PC-9 (cell line): ENCODE measurements around the gene FAM114A1. TPM values are rescaled to one million over a fixed set of nuclear protein-coding genes. Genes with fewer than 3 reads are reported as not detected.

ENCODE experiments used
- BruUV-seq: library from RNA; stranded (reverse); fragments of 400-500 nt; replicated peaks from 2 replicates; lab custom pipeline; 2021; lab: Mats Ljungman, UMichigan
- CTCF ChIA-PET: fragments of 300-600 bp; sonication (Branson Sonifier 250); formaldehyde crosslinking; loops from one replicate; lab custom pipeline; 2022; ENCODE audit warnings: antibody characterized with exemption; lab: Charles Lee
- POLR2A ChIA-PET: fragments of 300-600 bp; sonication (Branson Sonifier 250); formaldehyde crosslinking; loops from one replicate; lab custom pipeline; 2022; ENCODE audit warnings: antibody characterized with exemption; ENCODE audit not compliant: unreplicated experiment; lab: Charles Lee
- DNase-seq, 2 experiments: peaks; one replicate each; pipeline versions ENCODE4 v3.0.0 to v3.0.0-alpha.2; 2015 to 2022; ENCODE audit warnings: mixed read lengths in 1 of 2
- H2AFZ ChIP-seq: fragments of 200-600 bp; sonication (generic); 2 replicates; pipeline ENCODE4 v1.8.1; 2017; ENCODE audit warnings: antibody characterized with exemption
- H3F3A ChIP-seq: fragments of 200-600 bp; sonication (generic); 2 replicates; pipeline ENCODE4 v1.8.1; 2017; ENCODE audit warnings: antibody characterized with exemption, mild to moderate bottlenecking, low read depth; ENCODE audit not compliant: insufficient read depth
- H3K27ac ChIP-seq: fragments of 200-600 bp; sonication (generic); 2 replicates; pipeline ENCODE4 v1.6.1; 2016; ENCODE audit warnings: mixed run types
- H3K27me3 ChIP-seq: fragments of 200-600 bp; sonication (generic); 2 replicates; pipeline ENCODE4 v1.6.1; 2016; ENCODE audit warnings: low read depth, mixed run types; ENCODE audit not compliant: insufficient read depth
- H3K36me3 ChIP-seq: fragments of 200-600 bp; sonication (generic); 2 replicates; pipeline ENCODE4 v1.6.1; 2016; ENCODE audit warnings: low read depth, mixed run types
- H3K4me1 ChIP-seq: fragments of 200-600 bp; sonication (generic); replicated peaks from 2 replicates; pipeline ENCODE4 v1.6.1; 2016; ENCODE audit warnings: mixed run types; ENCODE audit not compliant: insufficient read depth
- H3K4me2 ChIP-seq: fragments of 200-600 bp; sonication (generic); 2 replicates; pipeline ENCODE4 v1.6.1; 2017; ENCODE audit warnings: mixed run types
- H3K4me3 ChIP-seq: fragments of 200-600 bp; sonication (generic); 2 replicates; pipeline ENCODE4 v1.6.1; 2016; ENCODE audit warnings: mixed run types
- H3K79me2 ChIP-seq: fragments of 200-600 bp; sonication (generic); 2 replicates; pipeline ENCODE4 v1.6.1; 2017; ENCODE audit warnings: low read depth, mixed run types
- H3K9me2 ChIP-seq: fragments of 200-600 bp; sonication (generic); 2 replicates; pipeline ENCODE4 v1.8.1; 2017; ENCODE audit warnings: mild to moderate bottlenecking; ENCODE audit not compliant: insufficient read depth
- H3K9me3 ChIP-seq: fragments of 200-600 bp; sonication (generic); 2 replicates; pipeline ENCODE4 v1.8.1; 2016; ENCODE audit warnings: low read depth; ENCODE audit not compliant: insufficient read depth
- H4K20me1 ChIP-seq: fragments of 200-600 bp; sonication (generic); 2 replicates; pipeline ENCODE4 v1.8.1; 2017; ENCODE audit not compliant: insufficient read depth
- EZH2 ChIP-seq: fragments of 200-600 bp; sonication (generic); IDR thresholded peaks from 2 replicates; pipeline ENCODE4 v1.8.0; 2017; ENCODE audit warnings: antibody characterized with exemption, low read depth
- intact Hi-C: fragments of 100-400 bp; cut with micrococcal nuclease; formaldehyde crosslinking; loops from one replicate; pipeline ENCODE4 v1.10.0; 2022; ENCODE audit not compliant: unreplicated experiment
- total RNA-seq: library from RNA; stranded (reverse); gene quantifications from 2 replicates; pipeline ENCODE4 v1.2.3, GENCODE V29; 2021
- TF ChIP-seq, protein P1 (sequence below): fragments of 200-600 bp; sonication (generic); conservative IDR thresholded peaks from 2 replicates; pipeline ENCODE4 v1.6.1; 2017; ENCODE audit warnings: mixed run types, antibody characterized with exemption, mild to moderate bottlenecking, moderate library complexity

The FAM114A1 gene
- total RNA-seq, 1 experiment from 2014 or later: 73.7 TPM

DNA sequence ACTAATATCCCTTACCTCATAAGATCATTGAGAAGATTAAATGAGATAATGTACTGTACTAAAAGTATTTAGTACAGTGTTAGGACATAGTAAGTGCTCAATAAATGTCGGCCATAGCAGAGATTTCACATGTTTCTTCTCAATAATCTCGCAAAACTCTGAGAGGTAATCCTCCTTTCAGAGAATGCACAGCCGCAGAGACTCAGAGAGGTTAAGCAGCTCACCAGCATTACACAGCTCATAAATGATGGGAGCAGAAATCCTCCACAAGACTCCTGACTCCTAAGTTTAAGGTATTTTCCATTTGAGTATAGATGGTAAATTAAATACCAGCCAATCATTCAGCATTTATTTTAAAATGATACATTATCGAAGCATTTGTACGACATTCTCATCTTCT is 34.6 kb downstream of the FAM114A1 start:
- Histone ChIP-seq H3K9me2 (no peaks in the 10 kb centered on the region), H4K20me1 (no peaks in the 10 kb centered on the region), H3K4me3 (no peak overlapping the region), H3K79me2 (no peaks in the 10 kb centered on the region), H3K27me3 (no peaks in the 10 kb centered on the region), H3F3A (no peaks in the 10 kb centered on the region; the same call in 1 of the 2 replicates), H3K4me1 (no peaks in the 10 kb centered on the region), H2AFZ (no peak overlapping the region), H3K27ac (no peak overlapping the region), H3K4me2 (no peak overlapping the region), H3K36me3 (0 out of 2 replicates have a peak, but pooled peaks cover 5% of the 10 kb centered on the region), H3K9me3 (no peaks in the 10 kb centered on the region)
- POLR2A ChIA-PET: interaction anchor here (0.7 kb wide), 1 partner anchor 143 kb away, joined by 4 read pairs; no protein-coding TSS in a partner anchor
- no peak for TF ChIP-seq EZH2
- TF ChIP-seq, protein P1, sequence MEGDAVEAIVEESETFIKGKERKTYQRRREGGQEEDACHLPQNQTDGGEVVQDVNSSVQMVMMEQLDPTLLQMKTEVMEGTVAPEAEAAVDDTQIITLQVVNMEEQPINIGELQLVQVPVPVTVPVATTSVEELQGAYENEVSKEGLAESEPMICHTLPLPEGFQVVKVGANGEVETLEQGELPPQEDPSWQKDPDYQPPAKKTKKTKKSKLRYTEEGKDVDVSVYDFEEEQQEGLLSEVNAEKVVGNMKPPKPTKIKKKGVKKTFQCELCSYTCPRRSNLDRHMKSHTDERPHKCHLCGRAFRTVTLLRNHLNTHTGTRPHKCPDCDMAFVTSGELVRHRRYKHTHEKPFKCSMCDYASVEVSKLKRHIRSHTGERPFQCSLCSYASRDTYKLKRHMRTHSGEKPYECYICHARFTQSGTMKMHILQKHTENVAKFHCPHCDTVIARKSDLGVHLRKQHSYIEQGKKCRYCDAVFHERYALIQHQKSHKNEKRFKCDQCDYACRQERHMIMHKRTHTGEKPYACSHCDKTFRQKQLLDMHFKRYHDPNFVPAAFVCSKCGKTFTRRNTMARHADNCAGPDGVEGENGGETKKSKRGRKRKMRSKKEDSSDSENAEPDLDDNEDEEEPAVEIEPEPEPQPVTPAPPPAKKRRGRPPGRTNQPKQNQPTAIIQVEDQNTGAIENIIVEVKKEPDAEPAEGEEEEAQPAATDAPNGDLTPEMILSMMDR: no peak
- intact Hi-C loops: loop anchor here (1.0 kb wide), 1 partner anchor 233 kb away; no protein-coding TSS in a partner anchor
- CTCF ChIA-PET: interaction anchor here (0.6 to 1.0 kb wide), 2 partner anchors 233 to 581 kb away, joined by 6 to 7 read pairs; no protein-coding TSS in a partner anchor
- DNase-seq: no peak
- no TSS peak for BruUV-seq

GRCh38 chr4:38902695-38903094 is 35.1 kb downstream of the FAM114A1 start:
- no peak overlapping the region for H2AFZ ChIP-seq
- CTCF ChIA-PET: interaction anchor here (0.6 to 1.0 kb wide), 6 partner anchors 144 to 834 kb away, joined by 3 to 7 read pairs (median 3); no protein-coding TSS in a partner anchor
- POLR2A ChIA-PET: interaction anchor here (0.6 to 0.7 kb wide), 3 partner anchors 12 to 143 kb away, joined by 4 to 8 read pairs (median 7); no protein-coding TSS in a partner anchor
- no peaks in the 10 kb centered on the region; the same call in 1 of the 2 replicates for H3F3A ChIP-seq
- TF ChIP-seq, protein P1: peak; percentile 63
- no peak for TF ChIP-seq EZH2
- H3K27ac ChIP-seq: no peak overlapping the region
- no peaks in the 10 kb centered on the region for H4K20me1 ChIP-seq
- H3K9me3 ChIP-seq: no peaks in the 10 kb centered on the region
- 0 out of 2 replicates have a peak, but pooled peaks cover 5% of the 10 kb centered on the region for H3K36me3 ChIP-seq
- no peaks in the 10 kb centered on the region for H3K27me3 ChIP-seq
- H3K9me2 ChIP-seq: no peaks in the 10 kb centered on the region
- H3K4me2 ChIP-seq: no peak overlapping the region
- H3K4me3 ChIP-seq: no peak overlapping the region
- intact Hi-C loops: loop anchor here (1.0 kb wide), 1 partner anchor 233 kb away; no protein-coding TSS in a partner anchor
- H3K79me2 ChIP-seq: no peaks in the 10 kb centered on the region
- no TSS peak for BruUV-seq
- DNase-seq: peak in 1 of 2 experiments; percentile 43
- no peaks in the 10 kb centered on the region for H3K4me1 ChIP-seq

- H3K27me3 ChIP-seq: no peaks in the 10 kb centered on the region
- no peak overlapping the region for H3K4me3 ChIP-seq
- no peaks in the 10 kb centered on the region for H3K9me3 ChIP-seq
- TF ChIP-seq, protein P1: no peak
- no peak for TF ChIP-seq EZH2
- H3K27ac ChIP-seq: no peak overlapping the region
- POLR2A ChIA-PET: interaction anchor here (0.8 kb wide), 1 partner anchor 15 kb away, joined by 7 read pairs; no protein-coding TSS in a partner anchor
- H3K36me3 ChIP-seq: 0 out of 2 replicates have a peak, but pooled peaks cover 5% of the 10 kb centered on the region
- no peaks in the 10 kb centered on the region; the same call in 1 of the 2 replicates for H3F3A ChIP-seq
- no TSS peak for BruUV-seq
- H3K4me2 ChIP-seq: no peak overlapping the region
- CTCF ChIA-PET: no interaction called here
- H3K9me2 ChIP-seq: no peaks in the 10 kb centered on the region
- H2AFZ ChIP-seq: no peak overlapping the region
- DNase-seq: no peak
- intact Hi-C loops: no loop called here
- H3K79me2 ChIP-seq: no peaks in the 10 kb centered on the region
- no peaks in the 10 kb centered on the region for H4K20me1 ChIP-seq
- H3K4me1 ChIP-seq: no peaks in the 10 kb centered on the region
These were observed 36.6 kb downstream of the FAM114A1 start for GRCh38 chr4:38904090-38904666.
